ENCODE data around the gene FAM111B. TPM values are rescaled to one million over a fixed set of nuclear protein-coding genes. Genes with fewer than 3 reads are reported as not detected.
A peak's percentile ranks its signal among the peaks of the same experiment; 100 is the strongest.
"Not testable (repeated sequence)": the region's sequence is repeated elsewhere in the genome, so short reads cannot be mapped to it uniquely, and the experiment has no call there.

FAM111B gene
- total RNA-seq, 1 experiment from 2014 or later = 29.0 TPM

GRCh38 chr11:59097938-59098337 lies 9.1 kb upstream of the FAM111B start:
- not testable (repeated sequence) for DNase-seq (ENCODE audit: low spot score)

- DNase-seq (ENCODE audit: low spot score) = peak; percentile 11
These were observed 4.7 kb upstream of the FAM111B start for GRCh38 chr11:59102259-59102765.

GRCh38 chr11:59107721-59108120 lies 684 bp downstream of the FAM111B start:
- not testable (repeated sequence) for DNase-seq (ENCODE audit: low spot score)

- DNase-seq (ENCODE audit: low spot score) = no peak
These were observed 5.5 kb downstream of the FAM111B start for GRCh38 chr11:59112494-59112893.

GRCh38 chr11:59114344-59114743 lies 7.3 kb downstream of the FAM111B start:
- DNase-seq (ENCODE audit: low spot score) = no peak

GRCh38 chr11:59115553-59115952 lies 8.5 kb downstream of the FAM111B start:
- no peak for DNase-seq (ENCODE audit: low spot score)

- no peak for DNase-seq (ENCODE audit: low spot score)
These were observed 10.7 kb downstream of the FAM111B start for GRCh38 chr11:59117774-59118173.

- DNase-seq (ENCODE audit: low spot score) = no peak
These were observed 12.8 kb downstream of the FAM111B start for GRCh38 chr11:59119826-59120225.

GRCh38 chr11:59135648-59136461 lies 28.8 kb downstream of the FAM111B start:
- peak; percentile 78 for DNase-seq (ENCODE audit: low spot score)

- not testable (repeated sequence) for DNase-seq (ENCODE audit: low spot score)
These were observed 29.5 kb downstream of the FAM111B start for GRCh38 chr11:59136551-59136950.

GRCh38 chr11:59137190-59137589 lies 30.2 kb downstream of the FAM111B start:
- DNase-seq (ENCODE audit: low spot score) = no peak

- DNase-seq (ENCODE audit: low spot score) = no peak
These were observed 31.6 kb downstream of the FAM111B start for GRCh38 chr11:59138643-59139042.

- no peak for DNase-seq (ENCODE audit: low spot score)
These were observed 34.2 kb downstream of the FAM111B start for GRCh38 chr11:59141191-59141590.

- no peak for DNase-seq (ENCODE audit: low spot score)
These were observed 34.8 kb downstream of the FAM111B start for GRCh38 chr11:59141673-59142460.

- peak; percentile 91 for DNase-seq (ENCODE audit: low spot score)
These were observed 35.8 kb downstream of the FAM111B start, which contains the start of gene FAM111A for GRCh38 chr11:59142530-59143507. Gene FAM111A (plus strand): TSS chr11:59142856. CDS start chr11:59148873, 6,017 bp downstream.

GRCh38 chr11:59144096-59144495 lies 37.1 kb downstream of the FAM111B start:
- DNase-seq (ENCODE audit: low spot score) = no peak

- peak; percentile 93 for DNase-seq (ENCODE audit: low spot score)
These were observed 37.7 kb downstream of the FAM111B start for GRCh38 chr11:59144579-59145345.

GRCh38 chr11:59145534-59145933 lies 38.5 kb downstream of the FAM111B start:
- no peak for DNase-seq (ENCODE audit: low spot score)

- no peak for DNase-seq (ENCODE audit: low spot score)
These were observed 44.7 kb downstream of the FAM111B start for GRCh38 chr11:59151761-59152160.

GRCh38 chr11:59152312-59152951 lies 45.4 kb downstream of the FAM111B start:
- no peak for DNase-seq (ENCODE audit: low spot score)

Measured in H4 (cell line).